Epithelial cell of esophagus (primary cell): ENCODE data around the gene CAMP.

ENCODE experiments used
- DNase-seq: peaks from one replicate; pipeline ENCODE4 v3.0.0; 2010; ENCODE audit warnings: low read depth
- H3K4me3 ChIP-seq: 2 replicates; pipeline ENCODE4 v1.5.1; 2011; ENCODE audit warnings: mild to moderate bottlenecking, low read length, control low read depth
- TF ChIP-seq, protein P1 (sequence below): IDR thresholded peaks from 2 replicates; pipeline ENCODE4 v1.5.1; 2011; ENCODE audit warnings: low read depth, mild to moderate bottlenecking, low read length, control low read depth, inconsistent platforms; ENCODE audit not compliant: insufficient read depth; ENCODE audit errors: missing control alignments

The CAMP gene

DNA sequence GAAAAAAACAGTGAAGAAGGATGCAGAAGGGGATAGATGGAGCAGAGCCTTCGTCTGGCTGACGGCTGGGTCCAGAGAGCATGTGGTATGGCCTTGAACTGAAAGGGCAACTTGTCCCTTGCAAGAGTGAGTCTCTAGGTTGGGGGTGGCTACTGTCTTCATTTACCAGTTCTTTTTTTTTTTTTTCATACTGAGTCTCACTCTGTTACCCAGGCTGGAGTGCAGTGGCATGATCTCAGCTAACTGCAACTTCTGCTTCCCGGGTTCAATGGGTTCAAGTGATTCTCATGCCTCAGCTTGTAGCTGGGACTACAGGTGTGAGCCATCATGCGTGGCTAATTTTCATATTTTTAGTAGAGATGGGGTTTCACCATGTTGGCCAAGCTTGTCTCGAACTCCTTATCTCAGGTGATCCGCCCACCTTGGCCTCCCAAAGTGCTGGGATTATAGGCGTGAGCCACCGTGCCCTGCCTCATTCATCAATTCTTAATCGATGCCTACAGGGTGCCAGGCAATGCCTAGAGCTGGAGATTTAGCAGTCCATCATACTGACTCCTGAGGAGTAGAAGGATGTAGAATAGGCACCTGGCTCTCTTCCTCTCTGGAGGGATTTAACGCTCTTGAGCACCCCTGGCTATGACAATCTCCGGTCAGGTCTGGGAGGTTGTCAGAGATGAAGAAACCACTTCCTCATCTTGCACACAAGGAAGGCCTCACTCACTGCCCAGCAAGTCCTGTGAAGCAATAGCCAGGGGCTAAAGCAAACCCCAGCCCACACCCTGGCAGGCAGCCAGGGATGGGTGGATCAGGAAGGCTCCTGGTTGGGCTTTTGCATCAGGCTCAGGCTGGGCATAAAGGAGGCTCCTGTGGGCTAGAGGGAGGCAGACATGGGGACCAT is at the start of gene CAMP:
Gene CAMP, plus strand, starts transcription at position 880 of the 898 bp plus-strand sequence. Its CDS starts 17 bp downstream, at position 897.
- TF ChIP-seq, protein P1, sequence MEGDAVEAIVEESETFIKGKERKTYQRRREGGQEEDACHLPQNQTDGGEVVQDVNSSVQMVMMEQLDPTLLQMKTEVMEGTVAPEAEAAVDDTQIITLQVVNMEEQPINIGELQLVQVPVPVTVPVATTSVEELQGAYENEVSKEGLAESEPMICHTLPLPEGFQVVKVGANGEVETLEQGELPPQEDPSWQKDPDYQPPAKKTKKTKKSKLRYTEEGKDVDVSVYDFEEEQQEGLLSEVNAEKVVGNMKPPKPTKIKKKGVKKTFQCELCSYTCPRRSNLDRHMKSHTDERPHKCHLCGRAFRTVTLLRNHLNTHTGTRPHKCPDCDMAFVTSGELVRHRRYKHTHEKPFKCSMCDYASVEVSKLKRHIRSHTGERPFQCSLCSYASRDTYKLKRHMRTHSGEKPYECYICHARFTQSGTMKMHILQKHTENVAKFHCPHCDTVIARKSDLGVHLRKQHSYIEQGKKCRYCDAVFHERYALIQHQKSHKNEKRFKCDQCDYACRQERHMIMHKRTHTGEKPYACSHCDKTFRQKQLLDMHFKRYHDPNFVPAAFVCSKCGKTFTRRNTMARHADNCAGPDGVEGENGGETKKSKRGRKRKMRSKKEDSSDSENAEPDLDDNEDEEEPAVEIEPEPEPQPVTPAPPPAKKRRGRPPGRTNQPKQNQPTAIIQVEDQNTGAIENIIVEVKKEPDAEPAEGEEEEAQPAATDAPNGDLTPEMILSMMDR = no peak
- peak; percentile 98 for DNase-seq
- no peak within 1 kb of the TSS for H3K4me3 ChIP-seq

DNA sequence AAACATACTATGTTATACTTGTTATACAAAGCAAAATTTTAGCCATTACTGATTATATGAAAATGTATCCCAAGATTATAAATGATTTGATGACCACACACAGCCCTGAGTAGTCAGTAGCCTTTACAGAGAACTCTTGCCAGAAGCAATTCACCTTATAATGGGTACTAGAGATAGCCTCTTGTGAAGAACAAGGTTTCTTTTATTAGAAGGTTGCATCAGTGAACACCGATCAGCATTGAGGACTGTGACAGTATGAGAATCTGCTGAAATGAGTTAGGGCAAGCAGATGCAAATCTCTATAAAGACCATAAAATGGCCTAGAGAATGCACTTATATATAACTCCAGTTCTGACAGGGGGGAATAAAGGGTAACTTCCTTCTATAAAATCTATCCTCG is 45.2 kb upstream of the CAMP start:
- H3K4me3 ChIP-seq = no peak overlapping the region
- no peak for DNase-seq
- TF ChIP-seq, protein P1 = no peak

GRCh38 chr3:48180021-48180420 is 43.3 kb upstream of the CAMP start:
- TF ChIP-seq, protein P1 = no peak
- H3K4me3 ChIP-seq = no peak overlapping the region
- no peak for DNase-seq

GRCh38 chr3:48180531-48181253 is 42.6 kb upstream of the CAMP start:
- TF ChIP-seq, protein P1 = no peak
- DNase-seq = peak; percentile 26
- no peak overlapping the region for H3K4me3 ChIP-seq

- TF ChIP-seq, protein P1 = no peak
Observed at GRCh38 chr3:48184299-48184698, 39.0 kb upstream of the CAMP start.

DNA sequence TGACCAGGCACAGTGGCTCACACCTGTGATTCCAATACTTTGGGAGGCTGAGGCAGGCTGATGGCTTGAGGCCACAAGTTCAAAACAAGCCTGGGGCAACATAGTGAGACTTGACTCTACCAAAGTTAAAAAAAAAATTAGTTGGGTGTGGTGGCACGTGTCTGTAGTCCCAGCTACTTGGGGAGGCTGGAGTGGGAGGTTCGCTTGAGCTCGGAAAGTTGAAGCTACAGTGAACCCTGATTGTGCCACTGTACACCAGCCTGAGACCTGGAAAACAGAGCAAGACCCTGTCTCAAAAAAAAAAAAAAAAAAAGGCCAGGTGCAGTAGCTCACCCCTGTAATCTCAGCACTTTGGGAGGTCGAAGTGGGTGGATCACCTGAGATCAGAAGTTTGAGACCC is 38.2 kb upstream of the CAMP start:
- H3K4me3 ChIP-seq = no peak overlapping the region
- no peak for DNase-seq
- TF ChIP-seq, protein P1 = no peak

More at GRCh38 chr3:48184299-48184698, 39.0 kb upstream of the CAMP start:
- H3K4me3 ChIP-seq = no peak overlapping the region
- no peak for DNase-seq
